Choroid plexus epithelial cell (primary cell): ENCODE data around the gene CES5A.

Experiments used
- DNase-seq: peaks from one replicate; pipeline ENCODE4 v3.0.0-alpha.2; 2010; ENCODE audit warnings: low read depth
- H3K4me3 ChIP-seq: 2 replicates; pipeline ENCODE4 v1.5.1; 2011; ENCODE audit warnings: low read depth, mild to moderate bottlenecking, control low read depth, low read length, moderate library complexity
- TF ChIP-seq, protein P1 (sequence below): conservative IDR thresholded peaks from 2 replicates; pipeline ENCODE4 v1.5.1; 2011; ENCODE audit warnings: low read depth, mild to moderate bottlenecking, control low read depth, inconsistent platforms, low read length, moderate library complexity

Gene CES5A

GRCh38 chr16:55888546-55888945 lies 13.4 kb upstream of the CES5A start:
- no peak overlapping the region for H3K4me3 ChIP-seq
- DNase-seq = no peak
- TF ChIP-seq, protein P1, sequence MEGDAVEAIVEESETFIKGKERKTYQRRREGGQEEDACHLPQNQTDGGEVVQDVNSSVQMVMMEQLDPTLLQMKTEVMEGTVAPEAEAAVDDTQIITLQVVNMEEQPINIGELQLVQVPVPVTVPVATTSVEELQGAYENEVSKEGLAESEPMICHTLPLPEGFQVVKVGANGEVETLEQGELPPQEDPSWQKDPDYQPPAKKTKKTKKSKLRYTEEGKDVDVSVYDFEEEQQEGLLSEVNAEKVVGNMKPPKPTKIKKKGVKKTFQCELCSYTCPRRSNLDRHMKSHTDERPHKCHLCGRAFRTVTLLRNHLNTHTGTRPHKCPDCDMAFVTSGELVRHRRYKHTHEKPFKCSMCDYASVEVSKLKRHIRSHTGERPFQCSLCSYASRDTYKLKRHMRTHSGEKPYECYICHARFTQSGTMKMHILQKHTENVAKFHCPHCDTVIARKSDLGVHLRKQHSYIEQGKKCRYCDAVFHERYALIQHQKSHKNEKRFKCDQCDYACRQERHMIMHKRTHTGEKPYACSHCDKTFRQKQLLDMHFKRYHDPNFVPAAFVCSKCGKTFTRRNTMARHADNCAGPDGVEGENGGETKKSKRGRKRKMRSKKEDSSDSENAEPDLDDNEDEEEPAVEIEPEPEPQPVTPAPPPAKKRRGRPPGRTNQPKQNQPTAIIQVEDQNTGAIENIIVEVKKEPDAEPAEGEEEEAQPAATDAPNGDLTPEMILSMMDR = no peak

- no peak overlapping the region for H3K4me3 ChIP-seq
- DNase-seq = no peak
- TF ChIP-seq, protein P1 = no peak
Measured at GRCh38 chr16:55876854-55877253, 1.7 kb upstream of the CES5A start.

DNA sequence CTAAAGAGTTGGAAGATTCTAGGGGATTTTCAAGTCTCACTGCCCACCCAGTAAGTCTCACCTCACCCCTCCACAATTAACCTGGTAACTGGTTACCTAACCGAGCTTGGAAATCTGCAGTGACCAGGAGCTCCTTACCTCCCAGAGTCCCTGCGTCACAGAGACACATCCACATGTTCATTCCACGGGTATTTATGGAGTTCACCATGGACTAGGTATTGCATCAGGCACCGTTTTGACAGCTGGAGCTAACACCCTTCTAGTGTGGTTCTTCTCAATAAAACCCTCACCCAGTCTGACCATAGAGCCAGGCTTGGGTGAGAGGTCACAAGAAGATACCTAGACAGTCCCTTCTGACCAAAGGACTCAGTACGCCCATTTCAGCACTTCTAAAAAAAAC lies 2.1 kb downstream of the CES5A start:
- H3K4me3 ChIP-seq = no peak overlapping the region
- DNase-seq = no peak
- TF ChIP-seq, protein P1 = no peak

DNA sequence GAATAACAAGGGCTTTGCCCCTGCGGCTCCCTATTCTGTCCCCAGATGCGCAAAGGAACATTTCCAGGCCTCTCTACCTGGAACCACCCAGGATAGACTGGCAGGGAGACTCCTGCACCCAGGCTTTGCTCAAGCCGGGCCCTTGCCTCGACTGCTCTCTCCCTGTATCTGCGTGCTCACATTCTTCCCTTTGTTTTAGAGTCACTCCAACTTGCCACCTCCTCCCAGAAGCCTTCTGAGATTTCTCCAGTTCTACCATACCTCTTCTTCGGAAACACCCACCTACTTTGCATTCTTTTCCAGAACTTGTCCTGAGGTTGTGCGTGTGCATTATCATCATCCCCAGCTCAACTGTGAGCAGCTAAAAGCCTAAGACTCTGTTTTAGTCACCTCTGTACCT lies 3.0 kb downstream of the CES5A start:
- TF ChIP-seq, protein P1 = no peak

DNA sequence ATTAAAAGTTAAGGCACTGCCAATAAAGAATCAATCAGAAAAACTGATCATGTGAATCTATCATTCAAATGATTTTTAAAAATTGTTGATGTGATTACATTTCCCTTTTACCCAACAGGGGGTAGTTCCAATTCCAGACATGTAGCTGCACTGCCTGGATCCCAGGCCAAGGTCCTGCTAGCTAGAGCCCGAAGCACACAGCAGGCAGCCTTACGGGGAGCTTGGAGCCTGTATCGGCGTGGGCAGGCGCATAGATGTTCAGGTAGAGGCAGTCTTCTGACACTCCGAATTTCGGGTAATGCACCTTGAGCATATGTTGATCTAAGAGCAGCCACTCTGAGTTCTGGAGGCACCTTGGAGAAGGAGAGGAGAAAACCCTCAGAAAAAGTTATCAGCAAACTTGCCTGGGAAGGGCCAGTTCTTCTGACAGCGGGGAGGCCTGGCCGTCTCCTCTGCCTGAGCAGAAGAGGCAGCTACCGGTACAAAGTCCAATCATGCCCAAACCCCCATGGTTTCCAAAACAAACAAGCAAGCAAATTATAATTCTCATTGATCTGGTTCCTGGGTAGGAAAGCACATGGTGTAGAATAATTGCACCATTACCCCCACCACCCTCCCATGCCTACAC lies 3.6 kb downstream of the CES5A start:
- DNase-seq = no peak
- no peak overlapping the region for H3K4me3 ChIP-seq
- TF ChIP-seq, protein P1 = no peak

More for the DNA sequence above, 3.0 kb downstream of the CES5A start:
- DNase-seq = no peak
- no peak overlapping the region for H3K4me3 ChIP-seq

- TF ChIP-seq, protein P1 = no peak
- no peak for DNase-seq
- no peak overlapping the region for H3K4me3 ChIP-seq
Measured at GRCh38 chr16:55868980-55869379, 6.2 kb downstream of the CES5A start.

GRCh38 chr16:55868137-55868536 lies 7.0 kb downstream of the CES5A start:
- TF ChIP-seq, protein P1 = no peak
- DNase-seq = no peak
- H3K4me3 ChIP-seq = no peak overlapping the region
